WTC11 (cell line): ENCODE results near the gene CPAMD8. TPM values are rescaled to one million over a fixed set of nuclear protein-coding genes. Genes with fewer than 3 reads are reported as not detected.

Experiments used
- ATAC-seq: fragments of 200-7000 bp; cut with Tn5 transposase; 2 replicates; pipeline ENCODE4 v1.10.0; 2021; ENCODE audit warnings: mild to moderate bottlenecking, moderate library complexity
- CTCF ChIA-PET: fragments of 300-600 bp; sonication (Branson Sonifier 250); formaldehyde crosslinking; loops from one replicate; lab custom pipeline; 2021; ENCODE audit warnings: antibody characterized with exemption; lab: Charles Lee
- POLR2A ChIA-PET: fragments of 350-600 bp; sonication (Branson Sonifier 250); formaldehyde crosslinking; loops from one replicate; lab custom pipeline; 2021; ENCODE audit warnings: antibody characterized with exemption; lab: Charles Lee
- DNase-seq: peaks from one replicate; pipeline ENCODE4 v3.0.0; 2021; ENCODE audit warnings: low spot score
- H3K27ac Mint-ChIP-seq: 2 replicates; pipeline ENCODE4 v1.8.0; 2021; ENCODE audit warnings: mixed read lengths
- H3K27me3 Mint-ChIP-seq: 2 replicates; pipeline ENCODE4 v1.8.0; 2021; ENCODE audit warnings: low read depth, mild to moderate bottlenecking, moderate library complexity, mixed read lengths
- H3K36me3 Mint-ChIP-seq: 2 replicates; pipeline ENCODE4 v1.8.0; 2021; ENCODE audit warnings: mixed read lengths
- H3K4me1 Mint-ChIP-seq: 2 replicates; pipeline ENCODE4 v1.8.0; 2022; ENCODE audit warnings: mixed read lengths
- H3K4me3 Mint-ChIP-seq: 2 replicates; pipeline ENCODE4 v1.8.0; 2021; ENCODE audit warnings: mild to moderate bottlenecking, moderate library complexity, mixed read lengths
- H3K9me3 Mint-ChIP-seq: 2 replicates; pipeline ENCODE4 v1.8.0; 2021; ENCODE audit warnings: mixed read lengths
- ATF1 ChIP-seq: sonication (generic); formaldehyde crosslinking; IDR thresholded peaks from 2 replicates; pipeline ENCODE4 v1.8.1; 2023; ENCODE audit warnings: mild to moderate bottlenecking, moderate library complexity, missing genetic modification reagents
- E2F5 ChIP-seq: sonication (generic); formaldehyde crosslinking; IDR thresholded peaks from 2 replicates; pipeline ENCODE4 v1.8.1; 2022; ENCODE audit warnings: mild to moderate bottlenecking, moderate library complexity, missing genetic modification reagents
- ELF4 ChIP-seq: sonication (generic); formaldehyde crosslinking; IDR thresholded peaks from 2 replicates; pipeline ENCODE4 v1.8.1; 2022; ENCODE audit warnings: low read depth, mild to moderate bottlenecking, moderate library complexity, missing genetic modification reagents
- EMX1 ChIP-seq: fragments of 250-450 bp; sonication (Bioruptor Pico); IDR thresholded peaks from 2 replicates; pipeline ENCODE4 v1.8.0; 2021; ENCODE audit warnings: mild to moderate bottlenecking
- FOXJ3 ChIP-seq: sonication (generic); formaldehyde crosslinking; IDR thresholded peaks from 2 replicates; pipeline ENCODE4 v1.9.0; 2021; ENCODE audit warnings: missing genetic modification reagents, mild to moderate bottlenecking, borderline replicate concordance
- GTF2I ChIP-seq: fragments of 250-450 bp; sonication (Bioruptor Pico); conservative IDR thresholded peaks from 2 replicates; pipeline ENCODE4 v1.4.0; 2021; ENCODE audit warnings: mild to moderate bottlenecking
- MLX ChIP-seq: sonication (generic); formaldehyde crosslinking; IDR thresholded peaks from 2 replicates; pipeline ENCODE4 v1.8.1; 2023; ENCODE audit warnings: mild to moderate bottlenecking, missing genetic modification reagents, moderate library complexity
- MYBL2 ChIP-seq: sonication (generic); formaldehyde crosslinking; IDR thresholded peaks from 2 replicates; pipeline ENCODE4 v1.8.1; 2023; ENCODE audit warnings: mild to moderate bottlenecking, moderate library complexity, missing genetic modification reagents
- NR3C1 ChIP-seq: sonication (generic); formaldehyde crosslinking; conservative IDR thresholded peaks from 2 replicates; pipeline ENCODE4 v1.8.1; 2023; ENCODE audit warnings: low read depth, mild to moderate bottlenecking, missing genetic modification reagents
- PRRX2 ChIP-seq: fragments of 250-450 bp; sonication (Bioruptor Pico); IDR thresholded peaks from 2 replicates; pipeline ENCODE4 v1.8.0; 2021; ENCODE audit warnings: mild to moderate bottlenecking
- SOX15 ChIP-seq: fragments of 250-450 bp; sonication (Bioruptor Pico); IDR thresholded peaks from 2 replicates; pipeline ENCODE4 v1.9.0; 2021; ENCODE audit warnings: mild to moderate bottlenecking
- SP1 ChIP-seq: sonication (generic); formaldehyde crosslinking; conservative IDR thresholded peaks from 2 replicates; pipeline ENCODE4 v1.8.1; 2022; ENCODE audit warnings: missing genetic modification reagents
- TCF7 ChIP-seq: sonication (generic); formaldehyde crosslinking; IDR thresholded peaks from 2 replicates; pipeline ENCODE4 v1.8.0; 2022; ENCODE audit warnings: mild to moderate bottlenecking, low read depth, missing genetic modification reagents, moderate library complexity
- TEAD1 ChIP-seq: sonication (generic); formaldehyde crosslinking; IDR thresholded peaks from 2 replicates; pipeline ENCODE4 v1.8.0; 2022; ENCODE audit warnings: mild to moderate bottlenecking, missing genetic modification reagents
- TEAD4 ChIP-seq: sonication (generic); formaldehyde crosslinking; IDR thresholded peaks from 2 replicates; pipeline ENCODE4 v1.8.0; 2022; ENCODE audit warnings: mild to moderate bottlenecking, missing genetic modification reagents
- ZBTB21 ChIP-seq: sonication (generic); formaldehyde crosslinking; IDR thresholded peaks from 2 replicates; pipeline ENCODE4 v1.8.1; 2023; ENCODE audit warnings: mild to moderate bottlenecking, missing genetic modification reagents, borderline replicate concordance
- ZBTB43 ChIP-seq: sonication (generic); formaldehyde crosslinking; IDR thresholded peaks from 2 replicates; pipeline ENCODE4 v1.8.1; 2023; ENCODE audit warnings: mild to moderate bottlenecking, missing genetic modification reagents
- ZMAT4 ChIP-seq: fragments of 250-450 bp; sonication (Bioruptor Pico); IDR thresholded peaks from 2 replicates; pipeline ENCODE4 v1.9.0; 2021; ENCODE audit warnings: mild to moderate bottlenecking
- ZNF138 ChIP-seq: sonication (generic); formaldehyde crosslinking; conservative IDR thresholded peaks from 2 replicates; pipeline ENCODE4 v1.8.1; 2022; ENCODE audit warnings: mild to moderate bottlenecking, moderate library complexity, missing genetic modification reagents
- ZNF263 ChIP-seq: sonication (generic); formaldehyde crosslinking; IDR thresholded peaks from 2 replicates; pipeline ENCODE4 v1.8.1; 2022; ENCODE audit warnings: low read depth, mild to moderate bottlenecking, moderate library complexity, missing genetic modification reagents
- ZNF671 ChIP-seq: fragments of 250-450 bp; sonication (Bioruptor Pico); IDR thresholded peaks from 2 replicates; pipeline ENCODE4 v1.8.0; 2021; ENCODE audit warnings: mild to moderate bottlenecking
- total RNA-seq: library from RNA; stranded (reverse); gene quantifications from 3 replicates; pipeline ENCODE4 v1.2.3, GENCODE V29; 2021
- TF ChIP-seq, protein P1 (sequence below): sonication (generic); formaldehyde crosslinking; IDR thresholded peaks from 2 replicates; pipeline ENCODE4 v1.8.0; 2022; ENCODE audit warnings: mild to moderate bottlenecking, missing genetic modification reagents
- TF ChIP-seq, protein P2 (sequence below): sonication (generic); formaldehyde crosslinking; IDR thresholded peaks from 2 replicates; pipeline ENCODE4 v1.8.0; 2023; ENCODE audit warnings: missing genetic modification reagents
- TF ChIP-seq, protein P3 (sequence below): sonication (generic); formaldehyde crosslinking; IDR thresholded peaks from 2 replicates; pipeline ENCODE4 v1.8.0; 2022; ENCODE audit warnings: missing genetic modification reagents

Gene CPAMD8
- total RNA-seq, 1 experiment from 2014 or later = 6.9 TPM

DNA sequence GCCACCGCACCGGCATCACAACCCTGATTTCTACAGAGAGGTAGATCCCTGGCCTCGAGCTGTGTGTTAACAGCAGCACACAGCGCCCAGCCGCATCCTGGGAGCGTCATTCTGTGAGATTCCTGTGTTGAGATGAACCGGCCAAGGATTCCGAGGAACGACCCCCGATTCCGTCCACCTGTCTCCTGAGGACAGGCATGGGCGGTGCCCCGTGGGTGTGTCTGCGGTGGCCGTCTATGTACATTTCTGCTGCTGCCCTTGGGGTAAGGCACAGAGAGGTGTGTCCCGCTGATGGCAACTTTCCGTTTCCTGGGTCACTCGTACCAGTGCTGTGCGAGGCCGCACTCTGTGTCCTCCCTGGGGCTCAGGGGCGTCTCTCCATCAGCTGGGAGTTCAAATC lies 153.9 kb downstream of the CPAMD8 start:
- DNase-seq (no peak), ATAC-seq (no peak)
- H3K27me3 Mint-ChIP-seq = no peaks in the 10 kb centered on the region; the same call in 1 of the 2 replicates
- H3K9me3 Mint-ChIP-seq = peaks cover 8% of the 10 kb centered on the region
- TF ChIP-seq ZNF671 (no peak), ZNF263 (CRISPR knock-in tag) (no peak), ZBTB43 (CRISPR knock-in tag) (no peak), EMX1 (CRISPR knock-in tag) (no peak), MLX (CRISPR knock-in tag) (no peak), SP1 (CRISPR knock-in tag) (no peak), ELF4 (CRISPR knock-in tag) (no peak), FOXJ3 (CRISPR knock-in tag) (no peak), ATF1 (CRISPR knock-in tag) (no peak), MYBL2 (CRISPR knock-in tag) (no peak), ZBTB21 (CRISPR knock-in tag) (no peak), E2F5 (CRISPR knock-in tag) (no peak)
- H3K27ac Mint-ChIP-seq = peak overlapping the region; percentile 68
- no peak overlapping the region for H3K4me3 Mint-ChIP-seq
- CTCF ChIA-PET = no interaction called here
- H3K36me3 Mint-ChIP-seq = peaks cover 51% of the 10 kb centered on the region
- POLR2A ChIA-PET = no interaction called here
- no peaks in the 10 kb centered on the region for H3K4me1 Mint-ChIP-seq

- Mint-ChIP-seq H3K9me3 (peaks cover 8% of the 10 kb centered on the region), H3K4me3 (no peak overlapping the region), H3K27ac (no peak overlapping the region), H3K36me3 (peaks cover 48% of the 10 kb centered on the region), H3K27me3 (no peaks in the 10 kb centered on the region; the same call in 1 of the 2 replicates), H3K4me1 (no peaks in the 10 kb centered on the region)
- ChIA-PET CTCF (no interaction called here), POLR2A (no interaction called here)
- DNase-seq = no peak
- no peak for ATAC-seq
- TF ChIP-seq, protein P1, sequence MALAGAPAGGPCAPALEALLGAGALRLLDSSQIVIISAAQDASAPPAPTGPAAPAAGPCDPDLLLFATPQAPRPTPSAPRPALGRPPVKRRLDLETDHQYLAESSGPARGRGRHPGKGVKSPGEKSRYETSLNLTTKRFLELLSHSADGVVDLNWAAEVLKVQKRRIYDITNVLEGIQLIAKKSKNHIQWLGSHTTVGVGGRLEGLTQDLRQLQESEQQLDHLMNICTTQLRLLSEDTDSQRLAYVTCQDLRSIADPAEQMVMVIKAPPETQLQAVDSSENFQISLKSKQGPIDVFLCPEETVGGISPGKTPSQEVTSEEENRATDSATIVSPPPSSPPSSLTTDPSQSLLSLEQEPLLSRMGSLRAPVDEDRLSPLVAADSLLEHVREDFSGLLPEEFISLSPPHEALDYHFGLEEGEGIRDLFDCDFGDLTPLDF (CRISPR knock-in tag) = no peak
- TF ChIP-seq TEAD1 (no peak), SP1 (CRISPR knock-in tag) (no peak), NR3C1 (CRISPR knock-in tag) (no peak), EMX1 (CRISPR knock-in tag) (no peak), SOX15 (CRISPR knock-in tag) (no peak), GTF2I (CRISPR knock-in tag) (no peak)
- TF ChIP-seq, protein P2, sequence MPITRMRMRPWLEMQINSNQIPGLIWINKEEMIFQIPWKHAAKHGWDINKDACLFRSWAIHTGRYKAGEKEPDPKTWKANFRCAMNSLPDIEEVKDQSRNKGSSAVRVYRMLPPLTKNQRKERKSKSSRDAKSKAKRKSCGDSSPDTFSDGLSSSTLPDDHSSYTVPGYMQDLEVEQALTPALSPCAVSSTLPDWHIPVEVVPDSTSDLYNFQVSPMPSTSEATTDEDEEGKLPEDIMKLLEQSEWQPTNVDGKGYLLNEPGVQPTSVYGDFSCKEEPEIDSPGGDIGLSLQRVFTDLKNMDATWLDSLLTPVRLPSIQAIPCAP (CRISPR knock-in tag) = no peak
These were observed 154.7 kb downstream of the CPAMD8 start for GRCh38 chr19:16871871-16872270.

GRCh38 chr19:16869331-16869972 lies 157.2 kb downstream of the CPAMD8 start:
- CTCF ChIA-PET = no interaction called here
- no peak for DNase-seq
- H3K4me3 Mint-ChIP-seq = no peak overlapping the region

More at GRCh38 chr19:16869331-16869972, 157.2 kb downstream of the CPAMD8 start:
- peaks cover 4% of the 10 kb centered on the region for H3K9me3 Mint-ChIP-seq
- no peaks in the 10 kb centered on the region for H3K4me1 Mint-ChIP-seq
- no peak for ATAC-seq
- no peak for TF ChIP-seq PRRX2 (CRISPR knock-in tag)
- no peak for TF ChIP-seq TEAD4
- no peak for TF ChIP-seq ZNF138 (CRISPR knock-in tag)
- no peak for TF ChIP-seq TCF7 (CRISPR knock-in tag)
- TF ChIP-seq, protein P3, sequence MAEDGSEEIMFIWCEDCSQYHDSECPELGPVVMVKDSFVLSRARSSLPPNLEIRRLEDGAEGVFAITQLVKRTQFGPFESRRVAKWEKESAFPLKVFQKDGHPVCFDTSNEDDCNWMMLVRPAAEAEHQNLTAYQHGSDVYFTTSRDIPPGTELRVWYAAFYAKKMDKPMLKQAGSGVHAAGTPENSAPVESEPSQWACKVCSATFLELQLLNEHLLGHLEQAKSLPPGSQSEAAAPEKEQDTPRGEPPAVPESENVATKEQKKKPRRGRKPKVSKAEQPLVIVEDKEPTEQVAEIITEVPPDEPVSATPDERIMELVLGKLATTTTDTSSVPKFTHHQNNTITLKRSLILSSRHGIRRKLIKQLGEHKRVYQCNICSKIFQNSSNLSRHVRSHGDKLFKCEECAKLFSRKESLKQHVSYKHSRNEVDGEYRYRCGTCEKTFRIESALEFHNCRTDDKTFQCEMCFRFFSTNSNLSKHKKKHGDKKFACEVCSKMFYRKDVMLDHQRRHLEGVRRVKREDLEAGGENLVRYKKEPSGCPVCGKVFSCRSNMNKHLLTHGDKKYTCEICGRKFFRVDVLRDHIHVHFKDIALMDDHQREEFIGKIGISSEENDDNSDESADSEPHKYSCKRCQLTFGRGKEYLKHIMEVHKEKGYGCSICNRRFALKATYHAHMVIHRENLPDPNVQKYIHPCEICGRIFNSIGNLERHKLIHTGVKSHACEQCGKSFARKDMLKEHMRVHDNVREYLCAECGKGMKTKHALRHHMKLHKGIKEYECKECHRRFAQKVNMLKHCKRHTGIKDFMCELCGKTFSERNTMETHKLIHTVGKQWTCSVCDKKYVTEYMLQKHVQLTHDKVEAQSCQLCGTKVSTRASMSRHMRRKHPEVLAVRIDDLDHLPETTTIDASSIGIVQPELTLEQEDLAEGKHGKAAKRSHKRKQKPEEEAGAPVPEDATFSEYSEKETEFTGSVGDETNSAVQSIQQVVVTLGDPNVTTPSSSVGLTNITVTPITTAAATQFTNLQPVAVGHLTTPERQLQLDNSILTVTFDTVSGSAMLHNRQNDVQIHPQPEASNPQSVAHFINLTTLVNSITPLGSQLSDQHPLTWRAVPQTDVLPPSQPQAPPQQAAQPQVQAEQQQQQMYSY (CRISPR knock-in tag) = no peak
- TF ChIP-seq ZMAT4 (CRISPR knock-in tag) = no peak
- TF ChIP-seq, all 79 proteins: peak for 0
- Mint-ChIP-seq H3K27me3 (no peaks in the 10 kb centered on the region; the same call in 1 of the 2 replicates), H3K27ac (no peak overlapping the region), H3K36me3 (peaks cover 47% of the 10 kb centered on the region)
- POLR2A ChIA-PET = no interaction called here
